Fibroblast of lung (primary cell): ENCODE results near the gene ATP13A1. TPM values are rescaled to one million over a fixed set of nuclear protein-coding genes. Genes with fewer than 3 reads are reported as not detected.

ENCODE experiments used
- DNase-seq, 2 donors: peaks; one replicate each; pipeline versions ENCODE4 v3.0.0 to v3.0.0-alpha.2; 2010; ENCODE audit warnings: low read depth in 2 of 2
- H2AFZ ChIP-seq: 2 replicates; pipeline ENCODE4 v1.5.1; 2012; ENCODE audit warnings: low read length, control low read depth, inconsistent platforms
- H3K27ac ChIP-seq: 2 replicates; pipeline ENCODE4 v1.5.1; 2011; ENCODE audit warnings: low read length, control low read depth; ENCODE audit not compliant: insufficient read depth
- H3K27me3 ChIP-seq: 2 replicates; pipeline ENCODE4 v1.5.1; 2011; ENCODE audit warnings: mild to moderate bottlenecking, low read length; ENCODE audit not compliant: control insufficient read depth, insufficient read depth
- H3K36me3 ChIP-seq: 2 replicates; pipeline ENCODE4 v1.5.1; 2011; ENCODE audit warnings: low read length; ENCODE audit not compliant: control insufficient read depth, insufficient read depth
- H3K4me1 ChIP-seq: 2 replicates; pipeline ENCODE4 v1.5.1; 2011; ENCODE audit warnings: low read length; ENCODE audit not compliant: control insufficient read depth, insufficient read depth; ENCODE audit errors: extremely low read depth
- H3K4me2 ChIP-seq: 2 replicates; pipeline ENCODE4 v1.5.1; 2011; ENCODE audit warnings: low read length, control low read depth; ENCODE audit not compliant: insufficient read depth; ENCODE audit errors: extremely low read depth
- H3K4me3 ChIP-seq, 4 experiments: fragments of 200-600 bp in 1 of 4; sonication (generic) in 1 of 4; replicated peaks in 1 of 4; 2 replicates each; pipeline ENCODE4 v1.5.1; 2011 to 2016; ENCODE audit warnings: low read length in 4 of 4, low read depth in 3 of 4, mild to moderate bottlenecking in 3 of 4, control low read depth in 2 of 4, inconsistent platforms in 1 of 4, mixed read lengths in 1 of 4; ENCODE audit not compliant: insufficient read depth in 1 of 4; ENCODE audit errors: control extremely low read depth in 1 of 4
- H3K79me2 ChIP-seq: 2 replicates; pipeline ENCODE4 v1.5.1; 2012; ENCODE audit warnings: mild to moderate bottlenecking, low read length, inconsistent platforms; ENCODE audit not compliant: control insufficient read depth, insufficient read depth
- H3K9ac ChIP-seq: 2 replicates; pipeline ENCODE4 v1.5.1; 2011; ENCODE audit warnings: mild to moderate bottlenecking, low read length, control low read depth; ENCODE audit not compliant: insufficient read depth
- H3K9me3 ChIP-seq: 2 replicates; pipeline ENCODE4 v1.5.1; 2012; ENCODE audit warnings: low read depth, low read length; ENCODE audit not compliant: control insufficient read depth, insufficient read depth
- H4K20me1 ChIP-seq: 2 replicates; pipeline ENCODE4 v1.5.1; 2011; ENCODE audit warnings: low read length; ENCODE audit not compliant: control insufficient read depth, insufficient read depth; ENCODE audit errors: extremely low read depth
- CTCF ChIP-seq, 2 donors: IDR thresholded peaks in 1 of 2; conservative IDR thresholded peaks in 1 of 2; 1 replicate in 1 of 2; 2 replicates in 1 of 2; pipeline ENCODE4 v1.5.1; 2011 to 2012; ENCODE audit warnings: low read length in 2 of 2, control low read depth in 1 of 2, inconsistent platforms in 1 of 2, low read depth in 1 of 2, mild to moderate bottlenecking in 1 of 2
- EZH2 ChIP-seq: IDR thresholded peaks from 2 replicates; pipeline ENCODE4 v1.5.1; 2012; ENCODE audit warnings: low read length, control low read depth, mild to moderate bottlenecking; ENCODE audit errors: missing control alignments
- polyA plus RNA-seq, 2 donors: library from polyadenylated mRNA; depleted of rRNA in 1 of 2; stranded (reverse) in 1 of 2; unstranded in 1 of 2; fragments of >200 nt; gene quantifications; 2 replicates each; pipeline ENCODE4 v1.2.1, GENCODE V29; 2011 to 2012; ENCODE audit warnings: missing spikeins in 1 of 2
- total RNA-seq: library from RNA; depleted of rRNA; stranded (reverse); fragments of >200 nt; gene quantifications from 2 replicates; pipeline ENCODE4 v1.2.1, GENCODE V29; 2014

The ATP13A1 gene
- total and polyA plus RNA-seq, 2 donors (not counting 1 experiment from before 2014, with no cell fraction given): 8.5 to 25.4 TPM

- Histone ChIP-seq H3K9ac (no peak overlapping the region), H3K27ac (no peak overlapping the region), H3K27me3 (no peaks in the 10 kb centered on the region), H3K4me3 (no peak overlapping the region), H4K20me1 (no peaks in the 10 kb centered on the region), H3K9me3 (no peaks in the 10 kb centered on the region), H3K4me2 (no peak overlapping the region), H2AFZ (no peak overlapping the region), H3K36me3 (no peaks in the 10 kb centered on the region), H3K79me2 (no peaks in the 10 kb centered on the region), H3K4me1 (no peaks in the 10 kb centered on the region)
- DNase-seq: no peak
- TF ChIP-seq CTCF (conservative IDR thresholded peaks at IDR 0.05 in 1 of 2, IDR thresholded peaks at IDR 0.05 in 1 of 2; ENCODE audit: low read depth in 1 of 2, low read length in 2 of 2) (no peak), EZH2 (no peak)
These were observed 36.7 kb downstream of the ATP13A1 start for GRCh38 chr19:19626516-19627472.

- no peaks in the 10 kb centered on the region for H3K36me3 ChIP-seq
- no peaks in the 10 kb centered on the region for H4K20me1 ChIP-seq
These were observed 39.4 kb downstream of the ATP13A1 start for GRCh38 chr19:19624032-19624570.

More at GRCh38 chr19:19624032-19624570, 39.4 kb downstream of the ATP13A1 start:
- Histone ChIP-seq H3K4me3 (no peak overlapping the region), H3K4me2 (no peak overlapping the region), H3K27ac (no peak overlapping the region), H3K9ac (no peak overlapping the region), H3K9me3 (no peaks in the 10 kb centered on the region), H2AFZ (no peak overlapping the region), H3K79me2 (no peaks in the 10 kb centered on the region), H3K27me3 (no peaks in the 10 kb centered on the region), H3K4me1 (no peaks in the 10 kb centered on the region)
- no peak for DNase-seq
- TF ChIP-seq EZH2 (no peak), CTCF (conservative IDR thresholded peaks at IDR 0.05 in 1 of 2, IDR thresholded peaks at IDR 0.05 in 1 of 2; ENCODE audit: low read depth in 1 of 2, low read length in 2 of 2) (no peak)
